Measurements from ENCODE around the gene CYP2S1. TPM values are rescaled to one million over a fixed set of nuclear protein-coding genes. Genes with fewer than 3 reads are reported as not detected.

Gene CYP2S1
- total and polyA plus RNA-seq, 9 of the 15 experiments (the other 6 are each of a cell fraction or from before 2014, with no cell fraction given): 0.07 to 1.9 (median 0.41) TPM

DNA sequence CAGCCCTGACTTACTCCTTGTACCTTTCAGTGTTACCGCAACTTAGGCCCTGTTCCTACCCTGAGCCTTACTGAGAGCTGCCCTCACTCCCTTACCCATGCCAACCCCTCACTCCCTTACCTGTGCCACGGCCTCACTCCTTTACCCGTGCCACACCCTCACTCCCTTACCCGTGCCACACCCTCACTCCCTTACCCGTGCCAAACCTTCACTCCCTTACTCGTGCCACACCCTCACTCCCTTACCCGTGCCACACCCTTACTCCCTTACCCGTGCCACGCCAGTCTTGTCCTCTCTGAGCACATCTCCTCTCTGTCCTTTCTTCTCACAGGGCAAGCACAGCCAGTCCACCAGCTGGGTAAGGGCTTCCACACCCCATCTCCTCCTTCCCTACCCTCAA lies 46.3 kb downstream of the CYP2S1 start:
- no peak overlapping the region for H3K9ac ChIP-seq (ENCODE audit: insufficient read depth in 1 of 2, low read depth in 2 of 2, low read length in 2 of 2)
- H3K36me3 ChIP-seq (ENCODE audit: control insufficient read depth, insufficient read depth, low read length): no peaks in the 10 kb centered on the region
- FAIRE-seq (no peak), ATAC-seq (no peak), DNase-seq (ENCODE audit: extremely low read depth in 1 of 4, low spot score in 3 of 4) (no peak)
- no peaks in the 10 kb centered on the region for H3K9me3 ChIP-seq (replicated peaks; ENCODE audit: control insufficient read depth, insufficient read depth, low read depth, low read length)
- H3K4me2 ChIP-seq (ENCODE audit: insufficient read depth, low read length): no peak overlapping the region
- WGBS (ENCODE audit: insufficient coverage, low coverage, missing lambda C conversion rate): 3% methylated on average over 9 of the region's 9 CpGs
- H3K4me3 ChIP-seq: no peak overlapping the region
- no peak overlapping the region for H3K27ac ChIP-seq (ENCODE audit: extremely low read depth, low read depth, low read length)
- H2AFZ ChIP-seq (ENCODE audit: low read depth, low read length): no peak overlapping the region
- intact Hi-C loops (cut with micrococcal nuclease): no loop called here
- peaks cover 5 to 21% of the 10 kb centered on the region in 2 experiments; a peak in 3 of 5 replicates for H3K27me3 ChIP-seq (ENCODE audit: control insufficient read depth in 2 of 2, insufficient read depth in 2 of 2, low read length in 2 of 2)
- in situ Hi-C loops (cut with MboI): no loop called here
- H3K4me1 ChIP-seq (replicated peaks in 1 of 2; ENCODE audit: control insufficient read depth in 2 of 2, insufficient read depth in 2 of 2, low read length in 2 of 2): peaks cover 0 to 6% of the 10 kb centered on the region in 2 experiments; a peak in 1 of 5 replicates
- BruUV-seq (replicated peaks): no TSS peak
- H4K20me1 ChIP-seq (replicated peaks; ENCODE audit: control insufficient read depth, insufficient read depth, low read length): no peaks in the 10 kb centered on the region
- H3K79me2 ChIP-seq (ENCODE audit: control insufficient read depth, insufficient read depth, low read length): no peaks in the 10 kb centered on the region
- ChIA-PET CTCF (ENCODE audit: low intra/inter-chr PET ratio) (no interaction called here), POLR2A (no interaction called here)
- peaks cover 2% of the 10 kb centered on the region for H3K9me1 ChIP-seq (ENCODE audit: control insufficient read depth, insufficient read depth, low read length)
- TF ChIP-seq FOXK1 (CRISPR knock-in tag; IDR thresholded peaks at IDR 0.05; ENCODE audit: borderline replicate concordance): no peak
- TF ChIP-seq, protein P1, sequence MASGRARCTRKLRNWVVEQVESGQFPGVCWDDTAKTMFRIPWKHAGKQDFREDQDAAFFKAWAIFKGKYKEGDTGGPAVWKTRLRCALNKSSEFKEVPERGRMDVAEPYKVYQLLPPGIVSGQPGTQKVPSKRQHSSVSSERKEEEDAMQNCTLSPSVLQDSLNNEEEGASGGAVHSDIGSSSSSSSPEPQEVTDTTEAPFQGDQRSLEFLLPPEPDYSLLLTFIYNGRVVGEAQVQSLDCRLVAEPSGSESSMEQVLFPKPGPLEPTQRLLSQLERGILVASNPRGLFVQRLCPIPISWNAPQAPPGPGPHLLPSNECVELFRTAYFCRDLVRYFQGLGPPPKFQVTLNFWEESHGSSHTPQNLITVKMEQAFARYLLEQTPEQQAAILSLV (tag; IDR thresholded peaks at IDR 0.05): no peak
- no peak for TF ChIP-seq U2AF2 (optimal IDR thresholded peaks at IDR 0.05; ENCODE audit: low read depth, low read length)
- no peak for TF ChIP-seq CC2D1A (IDR thresholded peaks at IDR 0.05)
- TF ChIP-seq NCOR1 (IDR thresholded peaks at IDR 0.05): no peak
- no peak for TF ChIP-seq HMGN3 (IDR thresholded peaks at IDR 0.05; ENCODE audit: borderline replicate concordance, extremely low read depth, insufficient read length, low read depth, low read length)
- TF ChIP-seq, protein P2, sequence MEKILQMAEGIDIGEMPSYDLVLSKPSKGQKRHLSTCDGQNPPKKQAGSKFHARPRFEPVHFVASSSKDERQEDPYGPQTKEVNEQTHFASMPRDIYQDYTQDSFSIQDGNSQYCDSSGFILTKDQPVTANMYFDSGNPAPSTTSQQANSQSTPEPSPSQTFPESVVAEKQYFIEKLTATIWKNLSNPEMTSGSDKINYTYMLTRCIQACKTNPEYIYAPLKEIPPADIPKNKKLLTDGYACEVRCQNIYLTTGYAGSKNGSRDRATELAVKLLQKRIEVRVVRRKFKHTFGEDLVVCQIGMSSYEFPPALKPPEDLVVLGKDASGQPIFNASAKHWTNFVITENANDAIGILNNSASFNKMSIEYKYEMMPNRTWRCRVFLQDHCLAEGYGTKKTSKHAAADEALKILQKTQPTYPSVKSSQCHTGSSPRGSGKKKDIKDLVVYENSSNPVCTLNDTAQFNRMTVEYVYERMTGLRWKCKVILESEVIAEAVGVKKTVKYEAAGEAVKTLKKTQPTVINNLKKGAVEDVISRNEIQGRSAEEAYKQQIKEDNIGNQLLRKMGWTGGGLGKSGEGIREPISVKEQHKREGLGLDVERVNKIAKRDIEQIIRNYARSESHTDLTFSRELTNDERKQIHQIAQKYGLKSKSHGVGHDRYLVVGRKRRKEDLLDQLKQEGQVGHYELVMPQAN (IDR thresholded peaks at IDR 0.05; ENCODE audit: borderline replicate concordance): no peak
- TF ChIP-seq FOXA3 (CRISPR knock-in tag; conservative IDR thresholded peaks at IDR 0.05 in 1 of 2, IDR thresholded peaks at IDR 0.05 in 1 of 2): no peak
- no peak for TF ChIP-seq ZBED1 (IDR thresholded peaks at IDR 0.05)
- TF ChIP-seq, protein P3, sequence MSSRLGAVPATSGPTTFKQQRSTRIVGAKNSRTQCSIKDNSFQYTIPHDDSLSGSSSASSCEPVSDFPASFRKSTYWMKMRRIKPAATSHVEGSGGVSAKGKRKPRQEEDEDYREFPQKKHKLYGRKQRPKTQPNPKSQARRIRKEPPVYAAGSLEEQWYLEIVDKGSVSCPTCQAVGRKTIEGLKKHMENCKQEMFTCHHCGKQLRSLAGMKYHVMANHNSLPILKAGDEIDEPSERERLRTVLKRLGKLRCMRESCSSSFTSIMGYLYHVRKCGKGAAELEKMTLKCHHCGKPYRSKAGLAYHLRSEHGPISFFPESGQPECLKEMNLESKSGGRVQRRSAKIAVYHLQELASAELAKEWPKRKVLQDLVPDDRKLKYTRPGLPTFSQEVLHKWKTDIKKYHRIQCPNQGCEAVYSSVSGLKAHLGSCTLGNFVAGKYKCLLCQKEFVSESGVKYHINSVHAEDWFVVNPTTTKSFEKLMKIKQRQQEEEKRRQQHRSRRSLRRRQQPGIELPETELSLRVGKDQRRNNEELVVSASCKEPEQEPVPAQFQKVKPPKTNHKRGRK (tag; IDR thresholded peaks at IDR 0.05): no peak
- TF ChIP-seq THRAP3 (IDR thresholded peaks at IDR 0.05; ENCODE audit: borderline replicate concordance): no peak
- no peak for TF ChIP-seq ZNF584 (CRISPR knock-in tag; IDR thresholded peaks at IDR 0.05; ENCODE audit: low read depth)
- no peak for TF ChIP-seq KAT8 (IDR thresholded peaks at IDR 0.05; ENCODE audit: low read depth)
- TF ChIP-seq SRSF7 (optimal IDR thresholded peaks at IDR 0.05; ENCODE audit: low read depth, low read length): no peak
- no peak for TF ChIP-seq SMARCC2 (IDR thresholded peaks at IDR 0.05; ENCODE audit: low read depth)
